GM12878 (cell line): Measurements from ENCODE around the gene CPSF3. TPM values are rescaled to one million over a fixed set of nuclear protein-coding genes. Genes with fewer than 3 reads are reported as not detected.

Source experiments
- BHLHE40 ChIP-seq, 2 experiments: fragments of 450-650 bp in 1 of 2; IDR thresholded peaks; 2 replicates each; pipeline ENCODE4 v1.6.1; 2011 to 2017; ENCODE audit warnings: low read depth in 2 of 2, borderline replicate concordance in 1 of 2, improper control_type of control experiment in 1 of 2, low read length in 1 of 2, mild to moderate bottlenecking in 1 of 2
- CBFB ChIP-seq: IDR thresholded peaks from 2 replicates; pipeline ENCODE4 v1.6.1; 2016; ENCODE audit warnings: antibody characterized with exemption, low read depth
- CREM ChIP-seq: IDR thresholded peaks from 2 replicates; pipeline ENCODE4 v1.6.1; 2014; ENCODE audit warnings: antibody characterized with exemption, low read depth
- FOS ChIP-seq: IDR thresholded peaks from 3 replicates; pipeline ENCODE4 v1.6.1; 2011; ENCODE audit warnings: borderline replicate concordance; ENCODE audit not compliant: insufficient read length; ENCODE audit errors: extremely low read depth
- FOXM1 ChIP-seq: IDR thresholded peaks from 2 replicates; pipeline ENCODE4 v1.6.1; 2012; ENCODE audit warnings: low read depth, mild to moderate bottlenecking, inconsistent platforms, low read length, moderate library complexity
- GATAD2B ChIP-seq: fragments of 450-650 bp; conservative IDR thresholded peaks from 2 replicates; pipeline ENCODE4 v1.6.1; 2017; ENCODE audit warnings: low read depth, mild to moderate bottlenecking, moderate library complexity
- IKZF1 ChIP-seq: fragments of 450-650 bp; conservative IDR thresholded peaks from 2 replicates; pipeline ENCODE4 v1.6.1; 2017; ENCODE audit warnings: antibody characterized with exemption, mild to moderate bottlenecking
- NBN ChIP-seq: fragments of 450-650 bp; IDR thresholded peaks from 2 replicates; pipeline ENCODE4 v1.6.1; 2016
- NR2C2 ChIP-seq: IDR thresholded peaks from 2 replicates; pipeline ENCODE4 v1.6.1; 2011; ENCODE audit warnings: borderline replicate concordance, low read depth; ENCODE audit not compliant: control insufficient read depth, insufficient read length
- SREBF1 ChIP-seq: IDR thresholded peaks from 2 replicates; pipeline ENCODE4 v1.6.1; 2012; ENCODE audit warnings: mild to moderate bottlenecking, low read length
- ZNF207 ChIP-seq: fragments of 450-650 bp; IDR thresholded peaks from 2 replicates; pipeline ENCODE4 v1.6.1; 2014; ENCODE audit warnings: antibody characterized with exemption, mild to moderate bottlenecking, borderline replicate concordance
- ZNF274 ChIP-seq: IDR thresholded peaks from one replicate; pipeline ENCODE4 v1.8.0; 2011; ENCODE audit not compliant: insufficient read length, insufficient read depth
- polyA plus RNA-seq, 11 experiments: library from polyadenylated mRNA; depleted of rRNA in 4 of 11; unstranded in 6 of 11; stranded (reverse) in 5 of 11; fragments of >200 nt; fragmentation: Nextera tagmentation in 4 of 11; fragmentation: Illumina TruSeq in 1 of 11; extraction: Ambion mirVana in 4 of 11; extraction: Trizol in 1 of 11; gene quantifications; 1 replicate in 1 of 11; 2 replicates in 10 of 11; pipeline versions ENCODE4 v1.2.1 to v1.2.3, GENCODE V29; 2011 to 2016; ENCODE audit warnings: inconsistent platforms in 2 of 11, missing spikeins in 2 of 11, low read depth in 1 of 11
- total RNA-seq, 4 experiments: library from RNA; depleted of rRNA in 3 of 4; stranded (reverse); fragments of >200 nt in 3 of 4; fragmentation: Illumina TruSeq in 1 of 4; extraction: Trizol in 1 of 4; gene quantifications; 2 replicates each; pipeline versions ENCODE4 v1.2.1 to v1.2.3, GENCODE V29; 2013 to 2021
- TF ChIP-seq, protein P1 (sequence below): fragments of 450-650 bp; IDR thresholded peaks from 2 replicates; pipeline ENCODE4 v1.6.1; 2018; ENCODE audit warnings: mild to moderate bottlenecking, low read depth, moderate library complexity; ENCODE audit not compliant: partially characterized antibody
- TF ChIP-seq, protein P2 (sequence below): fragments of 450-650 bp; IDR thresholded peaks from 2 replicates; pipeline ENCODE4 v1.6.1; 2017; ENCODE audit warnings: antibody characterized with exemption, mild to moderate bottlenecking, moderate library complexity
- TF ChIP-seq, protein P3 (sequence below): fragments of 450-650 bp; formaldehyde crosslinking; IDR thresholded peaks from 2 replicates; pipeline ENCODE4 v1.4.0; 2022; ENCODE audit warnings: mild to moderate bottlenecking, moderate library complexity
- TF ChIP-seq, protein P4 (sequence below): fragments of 450-650 bp; IDR thresholded peaks from 2 replicates; pipeline ENCODE4 v1.6.1; 2016; ENCODE audit warnings: mild to moderate bottlenecking

CPSF3 gene
- total and polyA plus RNA-seq, 10 of the 15 experiments (the other 5 are each of a cell fraction or from before 2014, with no cell fraction given): 34.5 to 108 (median 76.1) TPM

DNA sequence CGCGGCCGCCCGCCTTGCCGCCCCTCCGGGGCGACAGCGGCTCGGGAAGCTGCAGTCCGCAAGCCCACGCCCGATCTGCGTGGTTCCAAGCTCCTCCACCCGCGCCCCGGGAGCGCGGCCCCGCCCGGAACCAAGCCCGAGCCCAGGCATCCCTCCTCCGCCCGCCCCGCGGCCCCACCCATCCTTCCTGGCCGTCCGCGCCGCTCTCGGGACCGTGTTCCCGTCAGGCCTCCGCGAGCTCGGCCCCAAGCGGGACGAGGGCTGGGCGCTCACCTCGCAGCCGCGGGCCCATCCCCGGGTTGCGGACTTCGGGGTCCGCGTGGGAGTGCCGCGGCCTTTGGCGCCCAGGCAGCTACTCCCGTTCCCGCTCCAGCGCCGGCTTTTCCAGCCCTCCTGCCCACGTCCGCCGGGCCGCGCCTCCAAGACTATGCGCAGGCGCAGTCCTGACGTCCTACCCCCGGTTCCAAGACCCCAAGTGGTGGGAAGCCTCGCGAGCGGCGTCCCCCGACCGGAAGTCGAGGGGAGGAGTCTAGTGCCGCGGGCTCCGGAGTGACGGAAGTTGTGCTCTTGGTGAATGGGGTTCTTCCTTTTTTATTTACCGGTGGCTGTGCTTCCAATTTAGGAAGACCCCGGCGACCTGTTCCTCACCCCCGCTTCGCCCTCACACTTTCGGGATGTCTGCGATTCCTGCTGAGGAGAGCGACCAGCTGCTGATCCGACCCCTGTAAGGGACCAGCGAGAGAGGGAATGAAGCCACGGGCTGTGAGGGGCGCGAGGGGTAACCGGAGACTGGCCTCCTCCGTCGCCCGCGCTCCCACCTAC lies at the start of gene CPSF3, which contains the start of gene ITGB1BP1 (continued):
- TF ChIP-seq, protein P1, sequence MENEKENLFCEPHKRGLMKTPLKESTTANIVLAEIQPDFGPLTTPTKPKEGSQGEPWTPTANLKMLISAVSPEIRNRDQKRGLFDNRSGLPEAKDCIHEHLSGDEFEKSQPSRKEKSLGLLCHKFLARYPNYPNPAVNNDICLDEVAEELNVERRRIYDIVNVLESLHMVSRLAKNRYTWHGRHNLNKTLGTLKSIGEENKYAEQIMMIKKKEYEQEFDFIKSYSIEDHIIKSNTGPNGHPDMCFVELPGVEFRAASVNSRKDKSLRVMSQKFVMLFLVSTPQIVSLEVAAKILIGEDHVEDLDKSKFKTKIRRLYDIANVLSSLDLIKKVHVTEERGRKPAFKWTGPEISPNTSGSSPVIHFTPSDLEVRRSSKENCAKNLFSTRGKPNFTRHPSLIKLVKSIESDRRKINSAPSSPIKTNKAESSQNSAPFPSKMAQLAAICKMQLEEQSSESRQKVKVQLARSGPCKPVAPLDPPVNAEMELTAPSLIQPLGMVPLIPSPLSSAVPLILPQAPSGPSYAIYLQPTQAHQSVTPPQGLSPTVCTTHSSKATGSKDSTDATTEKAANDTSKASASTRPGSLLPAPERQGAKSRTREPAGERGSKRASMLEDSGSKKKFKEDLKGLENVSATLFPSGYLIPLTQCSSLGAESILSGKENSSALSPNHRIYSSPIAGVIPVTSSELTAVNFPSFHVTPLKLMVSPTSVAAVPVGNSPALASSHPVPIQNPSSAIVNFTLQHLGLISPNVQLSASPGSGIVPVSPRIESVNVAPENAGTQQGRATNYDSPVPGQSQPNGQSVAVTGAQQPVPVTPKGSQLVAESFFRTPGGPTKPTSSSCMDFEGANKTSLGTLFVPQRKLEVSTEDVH: peak; percentile 77
- TF ChIP-seq NBN: no peak
- TF ChIP-seq, protein P2, sequence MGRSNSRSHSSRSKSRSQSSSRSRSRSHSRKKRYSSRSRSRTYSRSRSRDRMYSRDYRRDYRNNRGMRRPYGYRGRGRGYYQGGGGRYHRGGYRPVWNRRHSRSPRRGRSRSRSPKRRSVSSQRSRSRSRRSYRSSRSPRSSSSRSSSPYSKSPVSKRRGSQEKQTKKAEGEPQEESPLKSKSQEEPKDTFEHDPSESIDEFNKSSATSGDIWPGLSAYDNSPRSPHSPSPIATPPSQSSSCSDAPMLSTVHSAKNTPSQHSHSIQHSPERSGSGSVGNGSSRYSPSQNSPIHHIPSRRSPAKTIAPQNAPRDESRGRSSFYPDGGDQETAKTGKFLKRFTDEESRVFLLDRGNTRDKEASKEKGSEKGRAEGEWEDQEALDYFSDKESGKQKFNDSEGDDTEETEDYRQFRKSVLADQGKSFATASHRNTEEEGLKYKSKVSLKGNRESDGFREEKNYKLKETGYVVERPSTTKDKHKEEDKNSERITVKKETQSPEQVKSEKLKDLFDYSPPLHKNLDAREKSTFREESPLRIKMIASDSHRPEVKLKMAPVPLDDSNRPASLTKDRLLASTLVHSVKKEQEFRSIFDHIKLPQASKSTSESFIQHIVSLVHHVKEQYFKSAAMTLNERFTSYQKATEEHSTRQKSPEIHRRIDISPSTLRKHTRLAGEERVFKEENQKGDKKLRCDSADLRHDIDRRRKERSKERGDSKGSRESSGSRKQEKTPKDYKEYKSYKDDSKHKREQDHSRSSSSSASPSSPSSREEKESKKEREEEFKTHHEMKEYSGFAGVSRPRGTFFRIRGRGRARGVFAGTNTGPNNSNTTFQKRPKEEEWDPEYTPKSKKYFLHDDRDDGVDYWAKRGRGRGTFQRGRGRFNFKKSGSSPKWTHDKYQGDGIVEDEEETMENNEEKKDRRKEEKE: no peak
- TF ChIP-seq SREBF1: no peak
- TF ChIP-seq, protein P3, sequence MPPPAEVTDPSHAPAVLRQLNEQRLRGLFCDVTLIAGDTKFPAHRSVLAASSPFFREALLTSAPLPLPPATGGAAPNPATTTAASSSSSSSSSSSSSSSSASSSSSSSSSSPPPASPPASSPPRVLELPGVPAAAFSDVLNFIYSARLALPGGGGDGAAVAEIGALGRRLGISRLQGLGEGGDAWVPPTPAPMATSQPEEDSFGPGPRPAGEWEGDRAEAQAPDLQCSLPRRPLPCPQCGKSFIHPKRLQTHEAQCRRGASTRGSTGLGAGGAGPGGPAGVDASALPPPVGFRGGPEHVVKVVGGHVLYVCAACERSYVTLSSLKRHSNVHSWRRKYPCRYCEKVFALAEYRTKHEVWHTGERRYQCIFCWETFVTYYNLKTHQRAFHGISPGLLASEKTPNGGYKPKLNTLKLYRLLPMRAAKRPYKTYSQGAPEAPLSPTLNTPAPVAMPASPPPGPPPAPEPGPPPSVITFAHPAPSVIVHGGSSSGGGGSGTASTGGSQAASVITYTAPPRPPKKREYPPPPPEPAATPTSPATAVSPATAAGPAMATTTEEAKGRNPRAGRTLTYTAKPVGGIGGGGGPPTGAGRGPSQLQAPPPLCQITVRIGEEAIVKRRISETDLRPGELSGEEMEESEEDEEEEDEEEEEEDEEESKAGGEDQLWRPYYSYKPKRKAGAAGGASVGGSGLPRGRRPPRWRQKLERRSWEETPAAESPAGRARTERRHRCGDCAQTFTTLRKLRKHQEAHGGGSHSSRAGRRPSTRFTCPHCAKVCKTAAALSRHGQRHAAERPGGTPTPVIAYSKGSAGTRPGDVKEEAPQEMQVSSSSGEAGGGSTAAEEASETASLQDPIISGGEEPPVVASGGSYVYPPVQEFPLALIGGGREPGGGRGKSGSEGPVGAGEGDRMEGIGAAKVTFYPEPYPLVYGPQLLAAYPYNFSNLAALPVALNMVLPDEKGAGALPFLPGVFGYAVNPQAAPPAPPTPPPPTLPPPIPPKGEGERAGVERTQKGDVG (CRISPR knock-in tag): no peak
- peak in 1 of 2 experiments; percentile 69; a peak in 3 of 4 replicates for TF ChIP-seq BHLHE40 (IDR thresholded peaks at IDR 0.05; ENCODE audit: borderline replicate concordance in 1 of 2, low read depth in 2 of 2, low read length in 1 of 2)
- TF ChIP-seq CBFB: peak; percentile 33; the same call in 1 of the 2 replicates
- peak; percentile 94 for TF ChIP-seq GATAD2B
- TF ChIP-seq, protein P4, sequence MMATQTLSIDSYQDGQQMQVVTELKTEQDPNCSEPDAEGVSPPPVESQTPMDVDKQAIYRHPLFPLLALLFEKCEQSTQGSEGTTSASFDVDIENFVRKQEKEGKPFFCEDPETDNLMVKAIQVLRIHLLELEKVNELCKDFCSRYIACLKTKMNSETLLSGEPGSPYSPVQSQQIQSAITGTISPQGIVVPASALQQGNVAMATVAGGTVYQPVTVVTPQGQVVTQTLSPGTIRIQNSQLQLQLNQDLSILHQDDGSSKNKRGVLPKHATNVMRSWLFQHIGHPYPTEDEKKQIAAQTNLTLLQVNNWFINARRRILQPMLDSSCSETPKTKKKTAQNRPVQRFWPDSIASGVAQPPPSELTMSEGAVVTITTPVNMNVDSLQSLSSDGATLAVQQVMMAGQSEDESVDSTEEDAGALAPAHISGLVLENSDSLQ: peak; percentile 41; the same call in 1 of the 2 replicates
- no peak for TF ChIP-seq NR2C2
- TF ChIP-seq IKZF1: peak; percentile 97
- 0 out of 2 replicates have a peak, but pooled peaks have one; percentile 13 for TF ChIP-seq FOXM1
- TF ChIP-seq FOS: no peak
- peak; percentile 80; the same call in 1 of the 2 replicates for TF ChIP-seq ZNF207
- TF ChIP-seq ZNF274: no peak
- TF ChIP-seq CREM: peak; percentile 40; the same call in 1 of the 2 replicates
